Astrocyte of the spinal cord (primary cell): Measurements from ENCODE around the gene MAN2B1.

Experiments
- DNase-seq: peaks from one replicate; pipeline ENCODE4 v3.0.0; 2011; ENCODE audit warnings: low read depth, low spot score
- H3K4me3 ChIP-seq: 2 replicates; pipeline ENCODE4 v1.5.1; 2011; ENCODE audit warnings: low read depth, mild to moderate bottlenecking, low read length, moderate library complexity
- CTCF ChIP-seq: IDR thresholded peaks from 2 replicates; pipeline ENCODE4 v1.5.1; 2012; ENCODE audit warnings: low read depth, mild to moderate bottlenecking, low read length, inconsistent platforms
- in situ Hi-C: cut with HindIII; loops from 2 replicates; pipeline ENCODE4 v1.10.0; 2017; ENCODE audit warnings: low sequenced_read_pairs

Gene MAN2B1

DNA sequence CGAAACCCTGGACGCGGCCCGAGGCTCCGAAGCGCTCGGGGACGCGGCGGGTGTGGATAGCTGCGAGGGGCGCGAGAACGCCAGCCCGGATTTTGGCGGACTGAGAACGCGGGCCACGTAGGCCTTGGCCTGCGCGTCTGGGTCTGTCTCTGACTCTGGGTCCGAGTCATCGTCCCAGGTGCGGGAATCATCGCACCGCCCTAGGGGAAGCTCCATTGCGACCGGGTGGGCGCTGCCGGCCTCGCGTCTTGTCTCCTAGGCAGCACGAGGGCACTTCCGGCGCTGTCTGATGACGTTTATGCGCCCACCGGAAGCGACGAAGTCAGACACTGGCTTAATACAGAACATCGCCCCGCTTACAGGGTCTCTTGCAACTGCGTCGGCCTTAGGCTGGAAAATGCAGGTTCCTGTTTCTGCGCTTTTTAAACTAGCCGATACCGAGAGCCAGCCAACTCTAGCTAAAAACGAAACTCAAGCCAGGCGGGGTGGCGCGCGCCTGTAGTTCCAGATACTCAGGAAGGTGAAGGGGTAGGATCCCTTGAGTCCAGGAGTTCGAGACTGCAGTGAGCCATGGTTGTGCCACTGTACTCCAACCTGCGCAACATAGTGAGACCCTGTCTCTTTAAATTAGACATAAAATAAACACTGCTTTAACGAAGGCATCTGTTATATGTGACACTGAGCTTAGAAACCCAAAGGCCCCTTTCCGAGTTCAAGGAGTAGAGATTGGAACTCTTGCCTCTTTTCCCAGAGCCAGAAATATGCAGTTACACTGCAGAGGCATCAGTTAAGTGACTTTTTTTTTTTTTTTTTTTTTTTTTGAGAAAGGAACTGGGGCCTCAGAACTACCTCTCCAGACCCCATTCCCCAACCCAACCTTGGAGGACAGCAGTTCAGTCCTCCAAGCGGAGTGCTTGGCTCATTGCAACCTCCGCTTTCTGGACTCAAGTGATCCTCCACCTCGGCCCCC lies 30.1 kb upstream of the MAN2B1 start, which contains the start of gene FBXW9:
Gene FBXW9 (minus strand): TSS at position 266 of the 970 bp plus-strand sequence. CDS start 50 bp downstream, at position 216.
- peak within 1 kb of the TSS; percentile 89 for H3K4me3 ChIP-seq
- in situ Hi-C loops: no loop called here
- TF ChIP-seq CTCF: no peak
- peak; percentile 96 for DNase-seq

DNA sequence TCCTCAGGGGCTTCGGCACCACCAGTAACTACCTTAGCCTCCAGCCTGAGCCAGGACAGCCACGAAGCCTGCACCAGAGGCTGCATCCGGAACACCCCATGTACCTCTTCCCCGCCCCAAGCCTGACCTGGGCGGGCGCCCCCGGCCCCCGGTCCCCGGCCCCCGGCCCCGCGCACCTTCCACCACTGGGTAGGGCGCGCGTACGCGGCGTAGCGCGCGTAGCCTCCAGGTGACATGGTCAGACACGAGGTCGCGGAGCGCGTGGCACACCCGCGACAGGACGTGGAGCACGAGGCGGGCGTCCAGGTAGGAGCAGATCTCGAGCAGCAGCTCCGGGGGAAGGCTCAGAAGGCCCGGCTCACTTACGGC lies 29.4 kb upstream of the MAN2B1 start:
- in situ Hi-C loops: no loop called here
- peak overlapping the region; percentile 89 for H3K4me3 ChIP-seq
- no peak for TF ChIP-seq CTCF
- no peak for DNase-seq

- no peak for DNase-seq
- H3K4me3 ChIP-seq: peak overlapping the region; percentile 89
- TF ChIP-seq CTCF: no peak
- in situ Hi-C loops: no loop called here
Measured at GRCh38 chr19:12695514-12695913, 29.0 kb upstream of the MAN2B1 start.

- no peak overlapping the region for H3K4me3 ChIP-seq
- no peak for DNase-seq
- in situ Hi-C loops: no loop called here
- TF ChIP-seq CTCF: no peak
Measured at GRCh38 chr19:12695096-12695495, 28.6 kb upstream of the MAN2B1 start.

DNA sequence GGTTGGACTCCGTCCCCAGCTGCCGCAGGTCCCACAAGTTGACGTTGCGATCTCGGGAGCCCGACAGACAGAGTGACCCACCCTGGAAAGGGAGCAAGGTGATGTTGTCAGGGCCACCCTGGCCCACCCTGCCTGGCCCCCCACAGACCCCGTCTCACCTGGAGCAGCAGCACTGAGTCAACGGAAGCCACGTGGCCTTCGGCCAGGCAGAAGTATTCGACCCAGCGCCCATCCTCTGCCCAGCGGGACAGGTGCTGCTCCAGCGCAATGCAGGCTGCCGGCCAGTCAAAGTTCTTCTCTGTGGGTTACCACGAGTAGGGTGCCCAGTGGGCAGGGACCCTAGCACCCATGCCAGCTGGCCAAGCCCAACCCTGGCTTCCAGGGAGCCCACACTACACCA lies 28.1 kb upstream of the MAN2B1 start:
- no peak overlapping the region for H3K4me3 ChIP-seq
- in situ Hi-C loops: no loop called here
- no peak for TF ChIP-seq CTCF
- no peak for DNase-seq

- no peak for DNase-seq
- in situ Hi-C loops: no loop called here
- no peak for TF ChIP-seq CTCF
- no peak overlapping the region for H3K4me3 ChIP-seq
Measured at GRCh38 chr19:12692960-12693359, 26.4 kb upstream of the MAN2B1 start.
